ENCODE data around the gene PTGDS.
"Not testable (repeated sequence)": the region's sequence is repeated elsewhere in the genome, so short reads cannot be mapped to it uniquely, and the experiment has no call there.

The PTGDS gene

GRCh38 chr9:136992819-136993369 lies 15.6 kb downstream of the PTGDS start:
- DNase-seq: no peak

GRCh38 chr9:136994180-136994887 lies 17.0 kb downstream of the PTGDS start:
- no peak for DNase-seq

GRCh38 chr9:136994888-136995230 lies 17.6 kb downstream of the PTGDS start:
- DNase-seq: no peak

- DNase-seq: no peak
Observed at GRCh38 chr9:136995362-136995761, 18.1 kb downstream of the PTGDS start.

- DNase-seq: no peak
Observed at GRCh38 chr9:136995772-136996311, 18.5 kb downstream of the PTGDS start.

- DNase-seq: peak in 1 of 2 experiments; percentile 22
Observed at GRCh38 chr9:136996361-136997292, 19.3 kb downstream of the PTGDS start, which contains the start of gene CLIC3. CLIC3 (minus strand) TSS chr9:136996568; CDS start chr9:136996543, 25 bp downstream.

- DNase-seq: no peak
Observed at GRCh38 chr9:136997371-136997770, 20.1 kb downstream of the PTGDS start.

GRCh38 chr9:136997830-136998234 lies 20.5 kb downstream of the PTGDS start:
- DNase-seq: no peak

GRCh38 chr9:137000177-137000930 lies 23.1 kb downstream of the PTGDS start:
- DNase-seq: peak; percentile 51 to 57

GRCh38 chr9:137001857-137002645 lies 24.7 kb downstream of the PTGDS start:
- DNase-seq: no peak

GRCh38 chr9:137002646-137003041 lies 25.3 kb downstream of the PTGDS start:
- no peak for DNase-seq

GRCh38 chr9:137004285-137004684 lies 27.0 kb downstream of the PTGDS start:
- not testable (repeated sequence) for DNase-seq

- DNase-seq: no peak
Observed at GRCh38 chr9:137006116-137007003, 29.1 kb downstream of the PTGDS start.

- DNase-seq: no peak
Observed at GRCh38 chr9:137007108-137007815, 30.0 kb downstream of the PTGDS start.

GRCh38 chr9:137007816-137008270 lies 30.5 kb downstream of the PTGDS start:
- no peak for DNase-seq

- DNase-seq: no peak
Observed at GRCh38 chr9:137008312-137008711, 31.0 kb downstream of the PTGDS start.

GRCh38 chr9:137009217-137009616 lies 31.9 kb downstream of the PTGDS start:
- no peak for DNase-seq

- DNase-seq: no peak
Observed at GRCh38 chr9:137009938-137010732, 32.8 kb downstream of the PTGDS start.

- DNase-seq: no peak
Observed at GRCh38 chr9:137011156-137011555, 33.9 kb downstream of the PTGDS start.
